Muscle layer of colon (tissue), 2 donors: ENCODE data around the gene PGRMC1.
"Not testable (repeated sequence)": the region's sequence is repeated elsewhere in the genome, so short reads cannot be mapped to it uniquely, and the experiment has no call there.

Source experiments
- H3K27ac ChIP-seq: one replicate; pipeline ENCODE4 v1.7.0; 2013; ENCODE audit warnings: low read depth, mild to moderate bottlenecking, low read length, moderate library complexity
- H3K27me3 ChIP-seq, 2 donors: one replicate each; pipeline ENCODE4 v1.7.0; 2013; ENCODE audit warnings: low read length in 2 of 2, mild to moderate bottlenecking in 2 of 2; ENCODE audit not compliant: insufficient read depth in 2 of 2, control insufficient read depth in 1 of 2
- H3K36me3 ChIP-seq: one replicate; pipeline ENCODE4 v1.7.0; 2013; ENCODE audit warnings: mild to moderate bottlenecking, low read length; ENCODE audit not compliant: insufficient read depth
- H3K4me1 ChIP-seq: one replicate; pipeline ENCODE4 v1.7.0; 2013; ENCODE audit warnings: mild to moderate bottlenecking, low read length; ENCODE audit not compliant: insufficient read depth
- H3K4me3 ChIP-seq, 2 donors: one replicate each; pipeline ENCODE4 v1.7.0; 2013; ENCODE audit warnings: low read length in 2 of 2, low read depth in 1 of 2, mild to moderate bottlenecking in 1 of 2, moderate library complexity in 1 of 2
- H3K9ac ChIP-seq: one replicate; pipeline ENCODE4 v1.7.0; 2013; ENCODE audit warnings: low read length
- H3K9me3 ChIP-seq: one replicate; pipeline ENCODE4 v1.7.0; 2013; ENCODE audit warnings: mild to moderate bottlenecking, low read length
- donor health status: abdominal sarcoma.
- donor health status: Adenocarcinoma of cecum.

PGRMC1 gene

DNA sequence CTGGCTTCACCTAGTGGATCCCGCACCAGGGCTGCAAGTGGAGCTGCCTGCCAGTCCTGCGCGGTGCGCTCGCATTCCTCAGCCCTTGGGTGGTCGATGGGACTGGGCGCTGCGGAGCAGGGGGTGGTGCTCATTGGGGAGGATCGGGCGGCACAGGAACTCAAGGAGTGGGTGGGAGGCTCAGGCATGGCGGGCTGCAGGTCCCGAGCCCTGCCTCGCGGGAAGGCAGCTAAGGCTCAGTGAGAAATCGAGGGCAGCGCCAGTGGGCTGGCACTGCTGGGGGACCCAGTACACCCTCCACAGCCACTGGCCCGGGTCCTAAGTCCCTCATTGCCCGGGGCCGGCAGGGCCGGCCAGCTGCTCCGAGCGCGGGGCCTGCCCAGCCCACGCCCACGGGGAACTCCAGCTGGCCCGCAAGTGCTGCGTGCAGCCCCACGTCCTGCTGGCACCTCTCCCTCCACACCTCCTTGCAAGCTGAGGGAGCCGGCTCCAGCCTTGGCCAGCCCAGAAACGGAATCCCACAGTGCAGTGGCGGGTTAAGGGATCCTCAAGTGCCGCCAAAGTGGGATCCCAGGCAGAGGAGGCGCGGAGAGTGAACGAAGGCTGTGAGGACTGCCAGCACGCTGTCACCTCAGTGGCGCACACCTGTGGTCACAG, 27.6 kb upstream of the PGRMC1 start:
- no peaks in the 10 kb centered on the region for H3K36me3 ChIP-seq
- no peaks in the 10 kb centered on the region for H3K9me3 ChIP-seq
- no peaks in the 10 kb centered on the region for H3K4me1 ChIP-seq
- no peak overlapping the region for H3K4me3 ChIP-seq
- H3K27ac ChIP-seq, result no peak overlapping the region
- H3K27me3 ChIP-seq, result peaks cover 0 to 7% of the 10 kb centered on the region in 2 donors
- no peak overlapping the region for H3K9ac ChIP-seq

DNA sequence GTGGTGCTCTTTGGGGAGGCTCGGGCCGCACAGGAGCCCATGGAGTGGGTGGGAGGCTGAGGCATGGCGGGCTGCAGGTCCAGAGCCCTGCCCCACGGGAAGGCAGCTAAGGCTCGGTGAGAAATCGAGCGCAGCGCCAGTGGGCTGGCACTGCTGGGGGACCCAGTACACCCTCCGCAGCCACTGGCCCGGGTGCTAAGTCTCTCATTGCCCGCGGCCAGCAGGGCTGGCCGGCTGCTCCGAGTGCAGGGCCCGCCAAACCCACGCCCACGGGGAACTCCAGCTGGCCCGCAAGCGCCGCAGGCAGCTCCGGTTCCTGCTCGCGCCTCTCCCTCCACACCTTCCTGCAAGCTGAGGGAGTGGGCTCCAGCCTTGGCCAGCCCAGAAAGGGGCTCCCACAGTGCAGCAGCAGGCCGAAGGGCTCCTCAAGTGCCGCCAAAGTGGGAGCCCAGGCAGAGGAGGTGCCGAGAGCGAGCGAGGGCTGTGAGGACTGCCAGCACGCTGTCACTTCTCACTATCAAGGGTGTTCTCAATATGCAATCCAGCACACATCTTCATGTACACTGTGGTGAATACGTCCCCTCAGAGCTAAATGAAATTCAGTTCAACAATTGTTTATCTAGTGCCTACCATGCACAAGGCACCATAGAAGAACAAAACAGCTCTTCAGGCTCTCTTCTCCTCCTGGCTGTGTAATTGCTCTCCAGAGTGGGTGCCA, 25.0 kb upstream of the PGRMC1 start:
- not testable (repeated sequence) for H3K27me3 ChIP-seq, H3K9me3 ChIP-seq, H3K27ac ChIP-seq, H3K4me1 ChIP-seq, H3K9ac ChIP-seq, H3K36me3 ChIP-seq, H3K4me3 ChIP-seq

DNA sequence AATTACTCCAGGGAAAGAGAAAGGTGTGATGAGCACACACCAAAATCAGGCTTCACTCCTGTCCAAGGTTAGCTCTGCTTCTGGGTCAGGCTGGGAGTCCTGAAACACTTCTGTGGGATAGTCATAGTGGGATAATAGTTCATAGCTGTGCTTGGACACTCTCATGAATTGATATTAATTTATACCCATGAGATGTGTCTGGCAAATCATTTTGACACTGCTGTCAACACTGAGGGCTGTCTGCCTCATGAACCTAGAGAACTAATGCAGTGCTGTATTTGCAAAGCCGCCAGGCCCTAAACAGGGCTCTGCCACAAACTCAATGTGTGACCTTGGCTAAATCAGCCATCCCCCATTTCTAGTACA, 24.5 kb upstream of the PGRMC1 start:
- Histone ChIP-seq H3K9me3 (no peaks in the 10 kb centered on the region), H3K4me3 (no peak overlapping the region), H3K36me3 (no peaks in the 10 kb centered on the region), H3K27ac (no peak overlapping the region), H3K27me3 (peaks cover 0 to 3% of the 10 kb centered on the region in 2 donors), H3K9ac (no peak overlapping the region), H3K4me1 (no peaks in the 10 kb centered on the region)

DNA sequence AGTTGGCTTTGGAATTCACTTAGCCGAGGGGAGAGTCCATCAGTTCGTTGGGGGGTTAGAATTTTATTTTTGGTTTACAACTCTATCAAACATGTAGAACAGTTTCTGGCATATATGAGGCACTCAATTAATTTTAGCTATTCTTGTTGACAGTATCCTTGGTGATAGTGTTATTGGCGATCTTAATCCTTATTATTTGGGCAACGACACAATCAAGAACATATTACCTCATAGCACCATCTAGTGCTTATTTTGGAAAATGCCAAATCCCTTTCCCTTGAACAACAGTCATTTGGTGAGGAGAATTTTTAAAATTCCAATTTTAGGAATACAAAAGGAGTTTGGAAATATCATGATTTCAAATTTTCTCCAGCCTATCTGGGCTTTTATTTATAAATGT, 17.9 kb upstream of the PGRMC1 start:
- H3K4me3 ChIP-seq, result no peak overlapping the region
- no peaks in the 10 kb centered on the region for H3K4me1 ChIP-seq
- no peak overlapping the region for H3K27ac ChIP-seq
- H3K27me3 ChIP-seq, result no peaks in the 10 kb centered on the region
- H3K9ac ChIP-seq, result no peak overlapping the region
- H3K9me3 ChIP-seq, result no peaks in the 10 kb centered on the region
- no peaks in the 10 kb centered on the region for H3K36me3 ChIP-seq

DNA sequence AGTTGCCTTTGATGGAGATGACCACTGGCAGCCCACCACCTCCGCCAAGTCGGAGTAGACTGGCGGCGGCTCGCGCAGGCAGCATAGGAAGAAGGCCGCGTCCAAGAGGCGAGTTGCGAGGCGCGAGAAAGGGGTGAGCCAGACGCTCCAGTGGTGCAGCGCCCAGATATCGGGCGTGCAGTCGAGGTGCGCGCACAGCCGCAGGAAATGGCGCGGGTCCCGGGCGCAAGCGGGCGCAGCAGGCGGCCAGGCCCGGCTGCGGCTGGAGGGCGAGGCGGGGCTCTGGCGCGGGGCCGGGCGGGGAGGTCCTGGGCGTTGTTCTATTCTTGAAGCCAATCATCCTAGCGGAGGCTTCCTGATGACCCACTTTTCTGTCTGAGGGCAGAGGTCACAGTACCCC, 13.2 kb upstream of the PGRMC1 start:
- peaks cover 0 to 7% of the 10 kb centered on the region in 2 donors for H3K27me3 ChIP-seq
- H3K4me1 ChIP-seq, result no peaks in the 10 kb centered on the region
- H3K27ac ChIP-seq, result no peak overlapping the region
- H3K4me3 ChIP-seq, result no peak overlapping the region
- no peaks in the 10 kb centered on the region for H3K9me3 ChIP-seq
- H3K9ac ChIP-seq, result no peak overlapping the region
- no peaks in the 10 kb centered on the region for H3K36me3 ChIP-seq

DNA sequence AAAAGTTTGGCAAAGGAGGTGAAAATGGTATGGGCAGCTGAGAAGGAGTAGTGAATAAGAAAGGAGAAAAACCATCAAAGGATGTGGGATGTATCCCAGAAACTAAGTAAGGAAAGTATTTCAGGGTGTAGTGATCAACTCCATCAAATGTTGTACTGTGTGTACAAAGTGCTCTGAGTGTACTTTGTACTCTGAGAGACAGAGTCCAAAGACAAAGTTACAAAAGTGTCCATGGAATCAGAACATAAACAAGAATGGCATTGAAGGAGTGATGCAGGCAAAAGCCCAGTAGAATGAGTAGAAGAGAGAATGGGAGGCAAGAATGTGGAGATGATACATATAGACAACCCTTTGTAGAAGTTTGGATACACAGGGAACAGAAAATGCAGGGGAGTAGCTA, 12.3 kb upstream of the PGRMC1 start:
- H3K4me1 ChIP-seq, result no peaks in the 10 kb centered on the region
- no peak overlapping the region for H3K9ac ChIP-seq
- H3K27ac ChIP-seq, result no peak overlapping the region
- H3K9me3 ChIP-seq, result no peaks in the 10 kb centered on the region
- H3K27me3 ChIP-seq, result peaks cover 0 to 7% of the 10 kb centered on the region in 2 donors
- no peaks in the 10 kb centered on the region for H3K36me3 ChIP-seq
- H3K4me3 ChIP-seq, result no peak overlapping the region

DNA sequence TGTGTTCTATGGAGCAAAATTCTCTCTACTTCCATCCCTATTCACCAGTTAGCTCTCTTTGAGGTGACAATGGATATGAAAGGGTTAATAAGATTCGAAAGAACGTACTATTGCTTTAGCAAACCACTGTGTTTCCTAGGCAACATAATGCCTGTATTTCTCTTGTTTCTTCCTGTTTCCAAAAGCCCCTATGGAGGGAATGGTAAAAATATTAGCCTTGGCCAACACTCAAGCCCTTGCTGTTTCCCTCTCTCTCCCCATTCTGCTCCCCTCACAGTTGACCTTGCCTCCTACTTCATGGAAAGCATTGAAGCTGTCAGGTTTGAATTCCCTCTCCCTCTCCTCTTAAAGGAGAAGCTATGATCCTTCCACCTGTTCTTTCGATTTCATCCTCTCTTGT, 9.6 kb upstream of the PGRMC1 start:
- Histone ChIP-seq H3K27me3 (peaks cover 0 to 7% of the 10 kb centered on the region in 2 donors), H3K27ac (no peak overlapping the region), H3K36me3 (no peaks in the 10 kb centered on the region), H3K4me3 (no peak overlapping the region), H3K4me1 (no peaks in the 10 kb centered on the region), H3K9ac (no peak overlapping the region), H3K9me3 (no peaks in the 10 kb centered on the region)

DNA sequence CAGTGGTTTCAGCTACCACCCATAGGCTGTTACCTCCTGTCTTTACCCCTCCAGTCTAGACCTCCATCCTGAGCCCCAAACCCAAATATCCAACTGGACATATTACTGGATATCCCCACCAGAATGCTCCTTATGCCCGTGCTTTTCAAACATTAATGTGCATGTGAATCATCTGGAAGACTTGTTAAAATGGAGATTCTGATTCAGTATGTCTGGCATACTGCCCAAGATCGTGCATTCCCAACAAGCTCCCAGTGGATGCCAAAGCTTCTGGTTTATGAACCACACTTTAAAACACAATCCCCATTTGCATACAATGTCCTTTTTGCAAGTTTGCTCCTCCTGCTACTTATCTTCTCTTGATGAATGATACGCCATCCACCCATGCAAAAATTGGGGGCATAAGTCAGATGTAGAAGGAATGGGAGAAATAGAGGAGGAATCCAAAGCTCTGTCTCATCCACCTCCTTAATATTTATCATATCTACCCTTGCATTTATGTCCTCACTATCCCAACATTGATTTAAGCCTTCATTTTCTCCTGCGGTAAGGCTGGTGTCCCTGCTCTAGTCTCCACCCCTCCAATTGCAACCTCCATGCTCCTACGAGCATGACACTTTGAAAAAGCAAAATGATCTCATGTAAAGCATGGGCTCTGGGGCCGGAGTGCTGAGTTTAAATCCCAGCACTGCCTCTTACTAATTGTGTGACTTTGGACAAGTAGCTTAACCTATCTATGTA, 7.4 kb upstream of the PGRMC1 start:
- Histone ChIP-seq H3K36me3 (no peaks in the 10 kb centered on the region), H3K27ac (no peak overlapping the region), H3K9me3 (no peaks in the 10 kb centered on the region), H3K9ac (no peak overlapping the region), H3K4me3 (no peak overlapping the region), H3K27me3 (peaks cover 0 to 7% of the 10 kb centered on the region in 2 donors), H3K4me1 (no peaks in the 10 kb centered on the region)

DNA sequence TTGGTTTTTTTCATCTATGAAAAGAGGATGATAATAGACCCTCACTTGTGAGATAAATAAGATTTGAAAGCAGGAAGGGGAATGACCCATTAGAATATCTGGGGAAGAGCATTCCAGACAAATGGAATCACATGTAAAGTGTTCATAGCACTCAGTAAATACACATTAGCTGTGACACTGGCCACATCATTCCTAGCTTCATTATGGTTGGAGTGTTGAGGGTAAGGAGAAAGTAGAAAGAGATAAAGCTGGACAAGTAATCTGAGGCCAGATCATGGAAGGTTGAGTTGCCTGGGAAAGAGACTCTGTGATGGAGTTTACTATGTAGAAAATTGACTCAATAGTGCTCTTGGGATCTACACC, 6.9 kb upstream of the PGRMC1 start:
- Histone ChIP-seq H3K27me3 (peaks cover 0 to 7% of the 10 kb centered on the region in 2 donors), H3K27ac (no peak overlapping the region), H3K4me1 (no peaks in the 10 kb centered on the region), H3K9ac (no peak overlapping the region), H3K9me3 (no peaks in the 10 kb centered on the region), H3K4me3 (no peak overlapping the region), H3K36me3 (no peaks in the 10 kb centered on the region)

DNA sequence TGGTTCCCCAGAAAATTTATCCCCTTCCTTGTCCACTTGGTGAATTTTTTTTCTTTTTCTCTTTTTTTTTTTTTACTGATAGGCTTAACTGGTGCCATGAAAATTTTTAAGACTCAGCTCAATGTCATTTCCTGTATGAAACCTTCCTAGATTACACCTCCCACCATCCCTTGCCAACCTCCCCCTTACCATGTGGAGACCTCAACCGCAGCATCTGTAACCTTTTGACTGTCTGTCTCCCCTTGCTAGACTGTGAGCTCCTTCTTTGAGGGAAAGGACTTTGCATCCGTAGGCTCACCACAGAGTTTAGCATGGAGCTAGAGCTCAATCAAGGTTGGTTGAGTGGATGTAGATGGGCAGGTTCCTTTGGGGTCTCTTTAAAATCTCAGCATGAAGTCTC, 5.2 kb upstream of the PGRMC1 start:
- Histone ChIP-seq H3K27ac (no peak overlapping the region), H3K36me3 (no peaks in the 10 kb centered on the region), H3K9ac (no peak overlapping the region), H3K4me3 (no peak overlapping the region), H3K4me1 (no peaks in the 10 kb centered on the region), H3K27me3 (peaks cover 0 to 10% of the 10 kb centered on the region in 2 donors), H3K9me3 (no peaks in the 10 kb centered on the region)

DNA sequence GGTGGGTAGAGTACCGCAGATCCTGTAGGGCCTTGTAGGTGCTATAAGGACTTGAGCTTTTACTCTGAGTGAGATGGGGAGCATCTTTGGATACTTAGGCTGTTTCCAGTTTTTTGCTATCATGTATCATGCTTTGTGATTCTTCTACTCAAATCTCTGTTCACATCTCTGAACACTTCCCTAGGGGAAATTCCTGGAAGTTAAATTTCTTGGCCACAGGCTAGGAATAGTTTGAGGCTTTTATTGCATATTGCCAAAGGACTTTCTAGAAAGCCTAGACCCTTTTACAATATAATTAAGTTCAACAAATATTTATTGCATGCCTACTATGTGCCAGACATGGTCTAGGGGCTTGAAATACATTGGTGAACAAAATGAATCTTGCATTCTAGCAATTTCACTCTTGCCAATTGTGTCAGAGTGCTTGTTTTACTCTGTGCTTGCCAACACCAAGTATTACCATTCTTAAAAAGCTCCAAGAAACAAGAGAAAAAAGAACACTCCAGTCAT, 4.1 kb upstream of the PGRMC1 start:
- no peak overlapping the region for H3K9ac ChIP-seq
- no peaks in the 10 kb centered on the region for H3K4me1 ChIP-seq
- H3K4me3 ChIP-seq, result no peak overlapping the region
- no peaks in the 10 kb centered on the region for H3K9me3 ChIP-seq
- no peak overlapping the region for H3K27ac ChIP-seq
- H3K36me3 ChIP-seq, result no peaks in the 10 kb centered on the region
- peaks cover 0 to 20% of the 10 kb centered on the region in 2 donors for H3K27me3 ChIP-seq
